Vein endothelial cell (primary cell): ENCODE measurements around the gene GRIN1. TPM values are rescaled to one million over a fixed set of nuclear protein-coding genes. Genes with fewer than 3 reads are reported as not detected.

Experiments
- small RNA-seq: library from RNA; depleted of rRNA; stranded (forward); fragments of <200 nt; gene quantifications from one replicate; pipeline ENCODE3, GENCODE V24; 2012
- total RNA-seq: library from RNA; depleted of rRNA; stranded (reverse); fragments of >200 nt; gene quantifications from 2 replicates; pipeline ENCODE4 v1.2.3, GENCODE V29; 2012

Gene GRIN1
- 0.10 TPM in 1 of 2 replicates, not detected in the other for total RNA-seq

GRCh38 chr9:137138722-137139467, at the start of gene GRIN1:
Gene GRIN1 (plus strand): TSS chr9:137139154. CDS start chr9:137139487, 333 bp downstream.

GRCh38 chr9:137114613-137115393, 24.2 kb upstream of the GRIN1 start, which contains the start of gene DPP7:
Gene DPP7 (minus strand): TSS chr9:137114733. CDS start chr9:137114713, 20 bp downstream.

GRCh38 chr9:137169896-137170358, 31.0 kb downstream of the GRIN1 start, which contains the start of gene LRRC26:
Gene LRRC26 (minus strand): TSS chr9:137170051. CDS start chr9:137169943, 108 bp downstream.

GRCh38 chr9:137188490-137189296, 49.7 kb downstream of the GRIN1 start, which contains the start of the genes ANAPC2 and SSNA1:
Gene ANAPC2 (minus strand): TSS chr9:137188560. CDS start chr9:137188532, 28 bp downstream.
Gene SSNA1 (plus strand): TSS chr9:137188676. CDS start chr9:137188727, 51 bp downstream.

GRCh38 chr9:137200311-137201204, 61.6 kb downstream of the GRIN1 start, which contains the start of gene TPRN:
Gene TPRN (minus strand): TSS chr9:137200741. CDS start chr9:137200711, 30 bp downstream.

GRCh38 chr9:137205126-137206069, 66.4 kb downstream of the GRIN1 start, which contains the start of the genes NDOR1 and TMEM203:
Gene NDOR1 (plus strand): TSS chr9:137205700. CDS start chr9:137205778, 78 bp downstream.
Gene TMEM203 (minus strand): TSS chr9:137205648. CDS start chr9:137205414, 234 bp downstream.

Small RNA genes lying within 50 kb of the gene (small RNA-seq; reads per million reads assigned to genes)
- gene MIR3621 = not detected
- gene RF00153 = not detected

Other genes with a start within 250 kb of the GRIN1 start
- 180 and 181 TPM in 2 replicates for gene FBXW5, start 194.4 kb upstream of the GRIN1 start, total RNA-seq
- 0.33 and 0.76 TPM in 2 replicates for gene C8G, start 193.9 kb upstream of the GRIN1 start, total RNA-seq
- gene LCN12, start 186.9 kb upstream of the GRIN1 start, total RNA-seq = 0.29 TPM in 1 of 2 replicates, not detected in the other
- gene PTGDS, start 161.7 kb upstream of the GRIN1 start, total RNA-seq = not detected in 2 replicates
- not detected in 2 replicates for gene LCNL1, start 156.2 kb upstream of the GRIN1 start, total RNA-seq
- 14.6 and 19.6 TPM in 2 replicates for gene PAXX, start 146.7 kb upstream of the GRIN1 start, total RNA-seq
- gene CLIC3, start 142.6 kb upstream of the GRIN1 start, total RNA-seq = 0.29 and 0.33 TPM in 2 replicates
- gene ABCA2, start 110.9 kb upstream of the GRIN1 start, total RNA-seq = 12.4 and 18.6 TPM in 2 replicates
- not detected in 2 replicates for gene FUT7, start 107.1 kb upstream of the GRIN1 start, total RNA-seq
- gene NPDC1, start 93.0 kb upstream of the GRIN1 start, total RNA-seq = 52.6 and 64.7 TPM in 2 replicates
- not detected in 2 replicates for gene ENTPD2, start 85.1 kb upstream of the GRIN1 start, total RNA-seq
- gene SAPCD2, start 68.6 kb upstream of the GRIN1 start, total RNA-seq = 11.1 and 14.7 TPM in 2 replicates
- 19.9 and 21.5 TPM in 2 replicates for gene UAP1L1, start 61.6 kb upstream of the GRIN1 start, total RNA-seq
- 65.8 and 69.2 TPM in 2 replicates for gene MAN1B1, start 52.2 kb upstream of the GRIN1 start, total RNA-seq
- gene DPP7, start 24.4 kb upstream of the GRIN1 start, total RNA-seq = 70.4 and 103 TPM in 2 replicates
- not detected in 2 replicates for gene LRRC26, start 30.9 kb downstream of the GRIN1 start, total RNA-seq
- gene TMEM210, start 32.9 kb downstream of the GRIN1 start, total RNA-seq = not detected in 2 replicates
- gene ANAPC2, start 49.4 kb downstream of the GRIN1 start, total RNA-seq = 30.1 and 37.6 TPM in 2 replicates
- 102 and 108 TPM in 2 replicates for gene SSNA1, start 49.5 kb downstream of the GRIN1 start, total RNA-seq
- gene TPRN, start 61.6 kb downstream of the GRIN1 start, total RNA-seq = 9.9 and 10.8 TPM in 2 replicates
- gene TMEM203, start 66.5 kb downstream of the GRIN1 start, total RNA-seq = 27.1 and 28.9 TPM in 2 replicates
- 8.3 and 8.8 TPM in 2 replicates for gene NDOR1, start 66.5 kb downstream of the GRIN1 start, total RNA-seq
- gene RNF208, start 83.1 kb downstream of the GRIN1 start, total RNA-seq = 0.19 and 0.65 TPM in 2 replicates
- 0.65 and 0.67 TPM in 2 replicates for gene CYSRT1, start 86.0 kb downstream of the GRIN1 start, total RNA-seq
- gene RNF224, start 88.3 kb downstream of the GRIN1 start, total RNA-seq = under 0.01 and 0.19 TPM in 2 replicates
- gene SLC34A3, start 91.7 kb downstream of the GRIN1 start, total RNA-seq = not detected in 2 replicates
- 199 and 241 TPM in 2 replicates for gene TUBB4B, start 102.1 kb downstream of the GRIN1 start, total RNA-seq
- not detected in 2 replicates for gene STPG3, start 112.1 kb downstream of the GRIN1 start, total RNA-seq
- 73.9 and 77.1 TPM in 2 replicates for gene NELFB, start 116.2 kb downstream of the GRIN1 start, total RNA-seq
- gene TOR4A, start 138.6 kb downstream of the GRIN1 start, total RNA-seq = 58.3 and 77.4 TPM in 2 replicates
- gene NRARP, start 163.1 kb downstream of the GRIN1 start, total RNA-seq = 46.7 and 64.3 TPM in 2 replicates